HG02852 (cell line): ENCODE results near the gene SLC2A9.

Source experiments
- ATAC-seq: cut with Tn5 transposase; IDR thresholded peaks from one replicate; pipeline ENCODE4 v1.9.1; 2021; ENCODE audit warnings: mild to moderate bottlenecking, moderate library complexity; ENCODE audit not compliant: unreplicated experiment

SLC2A9 gene

GRCh38 chr4:10020871-10021652 is at the start of gene SLC2A9:
SLC2A9 (minus strand) TSS chr4:10021497; CDS start chr4:10021429, 68 bp downstream.
- ATAC-seq = no peak

GRCh38 chr4:10069075-10069642 is 47.9 kb upstream of the SLC2A9 start:
- no peak for ATAC-seq

- no peak for ATAC-seq
Observed at GRCh38 chr4:10066670-10067651, 45.7 kb upstream of the SLC2A9 start.

- no peak for ATAC-seq
Observed at GRCh38 chr4:10066206-10066605, 44.9 kb upstream of the SLC2A9 start.

- no peak for ATAC-seq
Observed at GRCh38 chr4:10063544-10064300, 42.4 kb upstream of the SLC2A9 start.

- ATAC-seq = no peak
Observed at GRCh38 chr4:10061650-10062415, 40.5 kb upstream of the SLC2A9 start.

GRCh38 chr4:10058371-10058770 is 37.1 kb upstream of the SLC2A9 start:
- ATAC-seq = no peak

- ATAC-seq = no peak
Observed at GRCh38 chr4:10057023-10057395, 35.7 kb upstream of the SLC2A9 start.

GRCh38 chr4:10056334-10057022 is 35.2 kb upstream of the SLC2A9 start:
- ATAC-seq = no peak

GRCh38 chr4:10055871-10056270 is 34.6 kb upstream of the SLC2A9 start:
- no peak for ATAC-seq

GRCh38 chr4:10054571-10055041 is 33.3 kb upstream of the SLC2A9 start:
- no peak for ATAC-seq

- no peak for ATAC-seq
Observed at GRCh38 chr4:10053635-10054453, 32.5 kb upstream of the SLC2A9 start.

GRCh38 chr4:10051517-10052135 is 30.3 kb upstream of the SLC2A9 start:
- ATAC-seq = no peak

GRCh38 chr4:10050721-10051120 is 29.4 kb upstream of the SLC2A9 start:
- ATAC-seq = no peak

- no peak for ATAC-seq
Observed at GRCh38 chr4:10050261-10050661, 29.0 kb upstream of the SLC2A9 start.

- no peak for ATAC-seq
Observed at GRCh38 chr4:10048941-10049697, 27.8 kb upstream of the SLC2A9 start.

GRCh38 chr4:10047967-10048366 is 26.7 kb upstream of the SLC2A9 start:
- no peak for ATAC-seq
